Stimulated activated CD4-positive, alpha-beta T cell treated with anti-CD3 and anti-CD28 coated beads, Interleukin-12 subunit alpha, Interleukin-12 subunit beta, amount 100 ng/mL, for 48 hours (primary cell): ENCODE results near the gene AZGP1.
"Not testable (repeated sequence)": the region's sequence is repeated elsewhere in the genome, so short reads cannot be mapped to it uniquely, and the experiment has no call there.

Experiments
- DNase-seq, 3 donors: peaks; one replicate each; pipeline ENCODE4 v3.0.0-alpha.2; 2020; ENCODE audit warnings: low read depth in 2 of 3, low spot score in 1 of 3

The AZGP1 gene

DNA sequence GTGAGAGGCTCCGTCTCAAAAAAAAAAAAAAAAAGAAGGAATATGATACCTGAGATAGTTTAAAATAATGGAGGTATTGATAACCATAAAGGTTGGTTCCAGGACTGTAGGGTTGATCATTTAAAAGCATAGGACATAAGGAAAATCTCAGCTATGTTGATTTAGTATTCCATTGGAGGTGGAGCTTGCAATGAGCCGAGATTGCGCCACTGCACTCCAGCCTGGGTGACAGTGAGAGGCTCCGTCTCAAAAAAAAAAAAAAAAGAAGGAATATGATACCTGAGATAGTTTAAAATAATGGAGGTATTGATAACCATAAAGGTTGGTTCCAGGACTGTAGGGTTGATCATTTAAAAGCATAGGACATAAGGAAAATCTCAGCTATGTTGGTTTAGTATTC lies 23.2 kb downstream of the AZGP1 start:
- DNase-seq, result not testable (repeated sequence)

DNA sequence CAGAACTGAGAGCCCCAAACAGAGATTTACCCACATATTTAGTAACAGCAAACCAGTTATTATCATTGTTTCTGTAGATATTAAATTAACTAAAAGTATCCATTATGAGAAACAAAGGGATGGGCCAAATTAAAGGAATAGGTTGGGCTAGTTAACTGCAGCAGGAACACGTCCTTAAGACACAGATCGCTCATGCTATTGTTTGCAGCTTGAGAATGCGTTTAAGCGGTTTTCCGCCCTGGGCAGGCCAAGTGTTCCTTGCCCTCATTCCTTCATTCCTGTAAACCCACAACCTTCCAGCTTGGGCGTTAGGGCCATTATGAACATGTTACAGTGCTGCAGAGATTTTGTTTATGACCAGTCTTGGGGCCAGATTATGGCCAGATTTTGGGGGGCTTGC lies 25.0 kb downstream of the AZGP1 start:
- DNase-seq, result not testable (repeated sequence)

- DNase-seq, result no peak
Measured at GRCh38 chr7:99949645-99950228, 26.1 kb downstream of the AZGP1 start.

- no peak for DNase-seq
Measured at GRCh38 chr7:99947608-99948007, 28.2 kb downstream of the AZGP1 start.

DNA sequence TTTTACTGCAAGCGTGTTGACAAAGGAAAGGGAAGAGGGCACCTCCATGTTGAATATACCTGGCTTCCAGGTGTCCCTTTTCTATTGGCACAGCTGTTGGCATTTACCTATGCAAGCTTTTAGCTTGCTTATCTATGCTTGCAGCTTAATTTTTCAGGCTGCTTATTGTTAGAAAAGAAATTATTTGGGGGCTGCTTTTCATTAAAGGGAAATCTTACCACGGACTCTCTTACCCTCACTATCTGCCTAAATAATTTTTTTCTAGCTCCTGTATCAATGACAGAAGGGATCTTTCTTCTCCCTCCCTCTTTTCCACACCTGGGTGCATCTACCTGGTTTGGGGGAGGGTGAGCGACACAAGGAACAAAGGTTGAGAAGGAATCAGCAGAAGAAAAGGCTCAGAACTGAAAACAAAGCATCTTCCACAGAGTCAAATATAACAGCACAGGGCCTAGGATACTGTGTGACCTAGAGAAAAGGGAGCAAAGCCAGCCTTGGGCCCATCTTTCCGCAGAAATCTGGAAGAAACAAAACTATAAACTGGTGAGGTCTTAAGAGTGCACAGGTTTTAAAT lies 31.2 kb downstream of the AZGP1 start:
- DNase-seq, result no peak

- no peak for DNase-seq
Measured at GRCh38 chr7:99943641-99944496, 32.0 kb downstream of the AZGP1 start.

DNA sequence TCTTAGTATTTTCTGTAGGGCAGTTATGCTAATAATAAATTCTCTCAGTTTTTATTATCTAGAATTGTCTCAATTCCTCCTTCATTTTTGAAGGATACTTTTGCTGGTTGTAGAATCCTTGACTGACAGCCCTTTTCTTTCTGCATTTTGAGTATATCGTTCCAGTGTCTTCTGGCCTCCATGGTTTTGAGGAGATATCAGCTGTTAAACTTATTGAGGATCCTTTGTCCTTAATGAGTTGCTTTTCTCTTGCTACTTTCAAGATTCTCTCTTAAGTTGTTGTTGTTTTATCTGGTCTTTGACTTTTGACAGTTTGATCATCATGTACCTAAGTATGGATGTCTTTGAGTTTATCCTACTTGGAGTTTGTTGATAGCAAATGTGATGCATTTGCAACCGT lies 37.5 kb downstream of the AZGP1 start:
- DNase-seq, result no peak

DNA sequence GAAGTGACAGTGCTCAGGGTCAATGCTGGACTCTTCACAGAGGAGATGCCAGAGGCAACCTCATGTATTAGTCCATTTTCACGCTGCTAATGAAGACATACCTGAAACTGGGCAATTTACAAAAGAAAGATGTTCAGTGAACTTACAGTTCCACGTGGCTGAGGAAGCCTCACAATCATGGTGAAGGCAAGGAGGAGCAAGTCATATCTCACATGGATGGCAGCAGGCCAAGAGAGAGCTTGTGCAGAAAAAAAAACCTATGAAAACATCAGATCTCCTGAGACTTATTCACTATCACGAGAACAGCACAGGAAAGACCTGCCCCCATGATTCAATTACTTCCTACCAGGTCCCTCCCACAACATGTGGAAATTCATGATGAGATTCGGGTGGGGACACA lies 40.8 kb downstream of the AZGP1 start:
- DNase-seq, result not testable (repeated sequence)

GRCh38 chr7:99930376-99930775 lies 45.5 kb downstream of the AZGP1 start:
- DNase-seq, result no peak

DNA sequence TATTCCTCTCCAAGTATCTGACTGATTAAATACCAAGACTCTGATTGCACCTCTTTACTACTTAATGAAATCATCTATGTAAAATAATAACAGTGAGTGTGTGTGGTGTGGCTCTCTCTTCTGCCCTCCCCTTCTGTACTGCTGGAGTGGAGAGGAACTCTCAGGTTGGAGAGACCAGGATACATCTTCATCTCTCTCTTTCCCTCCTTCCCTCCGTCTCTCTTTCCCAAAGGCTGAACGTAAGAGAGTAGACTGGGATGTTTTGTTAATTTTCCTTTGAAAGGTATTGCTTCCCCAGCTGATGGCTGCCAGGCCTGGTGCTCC lies 46.1 kb downstream of the AZGP1 start:
- no peak for DNase-seq

GRCh38 chr7:99928994-99929729 lies 46.7 kb downstream of the AZGP1 start, which contains the start of gene GJC3:
GJC3 (minus strand) TSS chr7:99929620; CDS start chr7:99929620, 0 bp downstream.
- peak in 2 of 3 donors; percentile 23 to 30 for DNase-seq

- no peak for DNase-seq
Measured at GRCh38 chr7:99928188-99928587, 47.6 kb downstream of the AZGP1 start.

DNA sequence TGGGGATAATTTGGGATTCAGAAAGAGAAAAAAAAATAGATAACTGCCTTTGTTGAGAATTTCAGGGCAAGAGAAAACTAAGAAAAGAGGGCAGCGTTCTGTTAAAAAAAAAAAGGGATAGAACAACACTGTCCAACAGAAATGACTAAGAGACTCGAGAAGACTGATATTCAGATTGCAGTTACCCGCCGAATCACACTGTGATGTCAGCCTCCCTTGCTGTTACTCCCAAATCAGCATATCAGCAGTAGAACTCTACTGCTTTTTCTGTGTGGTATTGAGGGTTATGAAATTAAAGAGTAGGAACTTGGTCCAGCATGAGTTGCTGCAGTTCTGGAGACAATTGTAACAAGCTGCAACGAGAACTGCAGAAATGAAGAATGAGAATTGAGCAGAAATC lies 48.3 kb downstream of the AZGP1 start:
- no peak for DNase-seq

GRCh38 chr7:99926321-99926720 lies 49.5 kb downstream of the AZGP1 start:
- no peak for DNase-seq

- DNase-seq, result no peak
Measured at GRCh38 chr7:99923200-99923599, 52.6 kb downstream of the AZGP1 start.

DNA sequence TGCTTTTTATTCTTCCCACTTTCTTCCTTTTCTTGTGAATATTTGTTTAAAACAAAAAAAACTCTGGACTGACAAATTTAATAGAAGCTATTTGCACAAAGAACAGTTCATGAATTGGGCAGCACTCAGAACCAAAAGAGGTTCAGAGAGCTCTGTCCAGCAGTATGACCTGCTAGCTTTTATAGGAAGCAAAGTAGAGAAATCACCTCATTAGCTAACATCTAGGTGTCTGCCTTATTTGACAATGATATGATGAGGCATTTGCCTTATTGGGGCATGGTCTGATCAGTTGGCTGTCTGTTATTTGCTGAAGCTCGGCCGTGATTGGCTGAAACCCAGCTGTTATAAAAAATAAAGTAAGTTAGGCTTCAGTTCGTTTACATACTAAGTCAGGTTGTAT lies 55.7 kb downstream of the AZGP1 start:
- DNase-seq, result no peak

- DNase-seq, result no peak
Measured at GRCh38 chr7:99919814-99920112, 56.1 kb downstream of the AZGP1 start.

GRCh38 chr7:99918959-99919813 lies 56.6 kb downstream of the AZGP1 start, which contains the start of gene TRIM4:
TRIM4 (minus strand) TSS chr7:99919530; CDS start chr7:99919401, 129 bp downstream.
- DNase-seq, result peak; percentile 80 to 91 (median 89)
